HG02884 (cell line): ENCODE results near the gene PTPRQ.
"Not testable (repeated sequence)": the region's sequence is repeated elsewhere in the genome, so short reads cannot be mapped to it uniquely, and the experiment has no call there.

ENCODE experiments used
- ATAC-seq: cut with Tn5 transposase; IDR thresholded peaks from one replicate; pipeline ENCODE4 v1.9.1; 2021; ENCODE audit warnings: mild to moderate bottlenecking, moderate library complexity; ENCODE audit not compliant: unreplicated experiment

PTPRQ gene

GRCh38 chr12:80443974-80444666 is at the start of gene PTPRQ:
TSS of gene PTPRQ (plus strand) at chr12:80444235. CDS start at chr12:80444346, 111 bp downstream.
- ATAC-seq = no peak

GRCh38 chr12:80400571-80400991 is 43.5 kb upstream of the PTPRQ start:
- no peak for ATAC-seq

GRCh38 chr12:80401191-80401590 is 42.8 kb upstream of the PTPRQ start:
- no peak for ATAC-seq

- ATAC-seq = no peak
Measured at GRCh38 chr12:80404629-80405028, 39.4 kb upstream of the PTPRQ start.

- no peak for ATAC-seq
Measured at GRCh38 chr12:80406253-80406652, 37.8 kb upstream of the PTPRQ start.

- no peak for ATAC-seq
Measured at GRCh38 chr12:80411787-80412186, 32.2 kb upstream of the PTPRQ start.

- peak; percentile 69 for ATAC-seq
Measured at GRCh38 chr12:80412343-80412953, 31.6 kb upstream of the PTPRQ start.

- no peak for ATAC-seq
Measured at GRCh38 chr12:80413462-80413861, 30.6 kb upstream of the PTPRQ start.

- ATAC-seq = no peak
Measured at GRCh38 chr12:80415466-80415865, 28.6 kb upstream of the PTPRQ start.

- no peak for ATAC-seq
Measured at GRCh38 chr12:80419644-80420043, 24.4 kb upstream of the PTPRQ start.

GRCh38 chr12:80420075-80420474 is 24.0 kb upstream of the PTPRQ start:
- no peak for ATAC-seq

- ATAC-seq = no peak
Measured at GRCh38 chr12:80422550-80422949, 21.5 kb upstream of the PTPRQ start.

- ATAC-seq = no peak
Measured at GRCh38 chr12:80432061-80432460, 12.0 kb upstream of the PTPRQ start.

GRCh38 chr12:80441921-80442320 is 2.1 kb upstream of the PTPRQ start:
- ATAC-seq = no peak

- ATAC-seq = no peak
Measured at GRCh38 chr12:80442426-80443222, 1.4 kb upstream of the PTPRQ start.

GRCh38 chr12:80445083-80445793 is 1.2 kb downstream of the PTPRQ start:
- ATAC-seq = no peak

- ATAC-seq = no peak
Measured at GRCh38 chr12:80456513-80456912, 12.5 kb downstream of the PTPRQ start.

- ATAC-seq = no peak
Measured at GRCh38 chr12:80460972-80461371, 16.9 kb downstream of the PTPRQ start.

- not testable (repeated sequence) for ATAC-seq
Measured at GRCh38 chr12:80461851-80462250, 17.8 kb downstream of the PTPRQ start.

- ATAC-seq = no peak
Measured at GRCh38 chr12:80469681-80470080, 25.6 kb downstream of the PTPRQ start.

GRCh38 chr12:80470403-80470802 is 26.4 kb downstream of the PTPRQ start:
- no peak for ATAC-seq
